ENCODE data around the gene B4GALT1. TPM values are rescaled to one million over a fixed set of nuclear protein-coding genes. Genes with fewer than 3 reads are reported as not detected.
A peak's percentile ranks its signal among the peaks of the same experiment; 100 is the strongest.

B4GALT1 gene
- total and polyA plus RNA-seq, 3 experiments from 2014 or later, result 38.0 to 41.6 (median 38.3) TPM

DNA sequence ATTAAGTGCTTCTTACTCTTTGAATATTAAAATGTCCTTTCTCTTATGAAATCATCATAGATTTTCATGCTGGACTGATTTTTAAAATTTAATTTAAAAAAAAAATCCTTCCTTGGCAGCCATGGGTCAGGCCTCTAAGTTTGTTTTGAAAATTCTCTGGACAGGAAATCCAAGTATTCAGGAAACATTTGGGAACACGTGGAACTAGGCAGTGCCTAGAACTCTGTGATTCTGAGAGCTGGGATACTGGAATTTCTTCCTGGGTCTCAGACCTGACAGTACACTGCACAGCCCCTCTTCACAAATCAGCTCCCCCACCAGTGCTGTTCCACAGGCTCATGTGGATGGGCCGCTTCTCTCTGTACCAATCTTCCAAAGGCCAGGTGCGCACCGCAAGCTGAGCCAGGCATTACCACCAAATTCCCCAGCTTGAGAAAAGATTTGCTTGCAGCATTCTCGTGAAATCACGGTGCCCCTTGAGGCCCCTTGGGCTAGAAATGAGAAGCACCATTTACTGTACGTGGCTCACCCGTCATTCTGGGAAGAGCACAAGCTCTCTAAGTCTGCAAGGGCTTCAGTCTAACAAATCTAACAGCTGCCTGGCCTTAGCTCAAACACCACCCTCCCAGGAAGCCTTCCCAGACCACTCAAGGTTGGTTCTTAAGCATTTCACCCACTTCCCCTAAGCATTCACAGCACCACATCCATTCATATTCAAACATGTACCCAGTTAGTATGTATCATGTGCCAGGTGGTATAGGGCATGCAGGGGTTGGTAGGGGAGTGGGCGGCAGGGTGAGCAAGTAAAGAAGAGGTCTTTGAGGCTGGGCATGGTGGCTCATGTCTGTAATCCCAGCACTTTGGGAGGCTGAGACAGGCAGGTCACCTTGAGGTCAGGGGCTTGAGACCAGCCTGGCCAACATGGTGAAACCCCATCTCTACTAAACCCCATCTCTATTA, 26.5 kb downstream of the B4GALT1 start:
- peaks cover 0 to 9% (median 4%) of the 10 kb centered on the region in 3 donors for H3K36me3 Mint-ChIP-seq
- ChIA-PET CTCF (interaction anchor here (0.8 to 2.0 kb wide), 4 partner anchors 8 to 29 kb away, joined by 3 to 8 read pairs (median 5); partner anchors contain the start of gene B4GALT1), POLR2A (interaction anchor here (1.6 to 2.5 kb wide), 3 partner anchors 13 to 27 kb away, joined by 5 to 8 read pairs (median 7); partner anchors contain the start of gene B4GALT1)
- H3K27me3 ChIP-seq (ENCODE audit: insufficient read depth, low read length, poor library complexity, severe bottlenecking), result no peaks in the 10 kb centered on the region
- peak overlapping the region; percentile 57 for H3K27ac ChIP-seq (ENCODE audit: low read depth, low read length)
- H3K9me3 Mint-ChIP-seq, result no peaks in the 10 kb centered on the region
- H3K27ac Mint-ChIP-seq, result peak overlapping the region; percentile 83 to 99 (median 98)
- H3K4me1 ChIP-seq (ENCODE audit: insufficient read depth, low read length), result peaks cover 100% of the 10 kb centered on the region
- no peak for DNase-seq
- H3K9me3 ChIP-seq (ENCODE audit: low read length), result no peaks in the 10 kb centered on the region
- no peaks in the 10 kb centered on the region for H3K36me3 ChIP-seq (ENCODE audit: insufficient read depth, low read length)
- H3K27me3 Mint-ChIP-seq, result peaks cover 0 to 1% of the 10 kb centered on the region in 2 donors
- H3K4me1 Mint-ChIP-seq, result peaks cover 94 to 98% (median 97%) of the 10 kb centered on the region in 3 donors
- no peak overlapping the region for H3K4me3 ChIP-seq (ENCODE audit: low read length)
- H3K4me3 Mint-ChIP-seq, result peak overlapping the region; percentile 73 to 92 (median 80)

DNA sequence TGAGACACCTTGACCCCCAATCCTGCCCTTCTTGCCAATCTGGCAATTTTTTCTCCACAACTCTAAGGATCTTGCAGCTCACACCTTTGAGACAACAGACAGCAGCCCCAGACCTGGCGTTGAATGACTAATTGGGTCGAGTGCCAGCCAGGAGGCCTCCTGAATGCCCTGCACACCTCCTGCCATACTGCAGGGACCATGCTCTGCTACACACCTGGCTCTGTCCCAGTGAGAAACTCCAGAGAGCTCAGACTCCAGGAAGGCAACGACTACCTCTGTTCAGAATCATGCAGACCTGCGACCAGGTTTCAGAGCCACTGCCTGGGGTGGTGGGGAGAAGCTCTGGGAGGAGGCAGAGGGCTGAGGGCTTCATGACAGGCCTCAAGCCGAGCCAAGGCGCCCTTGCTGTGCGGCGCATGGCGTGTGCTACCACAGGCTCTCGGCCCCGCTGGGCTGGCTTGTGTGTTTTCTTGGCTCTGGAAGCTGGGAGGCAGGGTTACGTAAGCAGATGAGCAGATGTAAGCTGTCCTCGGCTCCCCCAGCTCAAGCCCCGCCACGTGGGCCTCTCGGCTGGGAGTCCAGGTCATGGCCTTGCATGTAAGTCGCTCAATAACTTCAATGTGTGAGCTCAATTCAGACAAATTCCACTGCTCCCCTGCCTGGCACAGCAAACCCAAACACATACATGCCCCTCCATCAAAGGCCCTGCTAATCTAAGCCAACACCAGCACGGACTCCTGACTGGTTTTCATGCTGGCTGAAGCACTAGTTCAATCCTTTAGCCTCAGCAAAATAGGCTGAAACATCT, 27.5 kb downstream of the B4GALT1 start:
- no peaks in the 10 kb centered on the region for H3K9me3 Mint-ChIP-seq
- POLR2A ChIA-PET, result interaction anchor here (0.6 to 0.8 kb wide), 3 partner anchors 26 to 183 kb away, joined by 3 to 8 read pairs (median 5); no protein-coding TSS in a partner anchor
- H3K27me3 Mint-ChIP-seq, result peaks cover 0 to 1% of the 10 kb centered on the region in 2 donors
- CTCF ChIA-PET, result interaction anchor here (2.0 kb wide), 1 partner anchor 30 kb away, joined by 8 read pairs; no protein-coding TSS in a partner anchor
- Histone ChIP-seq H3K4me1 (ENCODE audit: insufficient read depth, low read length) (peaks cover 95% of the 10 kb centered on the region), H3K9me3 (ENCODE audit: low read length) (no peaks in the 10 kb centered on the region), H3K27ac (ENCODE audit: low read depth, low read length) (no peak overlapping the region), H3K27me3 (ENCODE audit: insufficient read depth, low read length, poor library complexity, severe bottlenecking) (no peaks in the 10 kb centered on the region), H3K36me3 (ENCODE audit: insufficient read depth, low read length) (peaks cover 4% of the 10 kb centered on the region), H3K4me3 (ENCODE audit: low read length) (no peak overlapping the region)
- H3K4me1 Mint-ChIP-seq, result peaks cover 94 to 97% (median 97%) of the 10 kb centered on the region in 3 donors
- DNase-seq, result no peak
- H3K4me3 Mint-ChIP-seq, result peak overlapping the region; percentile 62 to 89 (median 72)
- peak overlapping the region; percentile 84 to 99 (median 95) for H3K27ac Mint-ChIP-seq
- H3K36me3 Mint-ChIP-seq, result peaks cover 0 to 14% (median 4%) of the 10 kb centered on the region in 3 donors

DNA sequence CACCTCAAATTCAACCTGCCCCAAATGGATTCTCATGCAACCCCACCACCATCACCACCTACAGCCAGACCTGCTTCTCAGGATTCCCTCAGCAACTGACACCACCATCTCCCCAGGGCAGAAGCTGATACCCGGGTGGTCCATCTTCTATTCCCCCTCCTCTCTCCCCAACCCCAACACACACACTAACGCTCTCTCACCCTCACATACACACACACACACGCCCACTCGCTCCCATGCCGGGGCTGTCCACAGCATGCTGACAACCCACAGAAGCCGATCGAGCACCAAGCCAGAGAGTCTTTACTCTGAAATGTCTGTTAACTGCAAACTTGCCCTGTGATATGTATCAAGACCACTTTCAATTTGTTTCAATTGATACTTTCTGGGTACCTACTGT, 28.4 kb downstream of the B4GALT1 start:
- Mint-ChIP-seq H3K4me3 (peak overlapping the region; percentile 62 to 88 (median 72)), H3K27ac (peak overlapping the region; percentile 84 to 99 (median 95)), H3K36me3 (peaks cover 0 to 22% (median 4%) of the 10 kb centered on the region in 3 donors), H3K9me3 (no peaks in the 10 kb centered on the region), H3K27me3 (peaks cover 0 to 2% of the 10 kb centered on the region in 2 donors), H3K4me1 (peaks cover 89 to 94% (median 90%) of the 10 kb centered on the region in 3 donors)
- no peak for DNase-seq
- Histone ChIP-seq H3K4me1 (ENCODE audit: insufficient read depth, low read length) (peaks cover 87% of the 10 kb centered on the region), H3K27ac (ENCODE audit: low read depth, low read length) (peak overlapping the region; percentile 10), H3K27me3 (ENCODE audit: insufficient read depth, low read length, poor library complexity, severe bottlenecking) (no peaks in the 10 kb centered on the region), H3K4me3 (ENCODE audit: low read length) (peak overlapping the region; percentile 7), H3K9me3 (ENCODE audit: low read length) (no peaks in the 10 kb centered on the region), H3K36me3 (ENCODE audit: insufficient read depth, low read length) (peaks cover 6% of the 10 kb centered on the region)
- POLR2A ChIA-PET, result interaction anchor here (0.6 to 0.8 kb wide), 2 partner anchors 26 to 29 kb away, joined by 3 to 8 read pairs; no protein-coding TSS in a partner anchor
- CTCF ChIA-PET, result no interaction called here

GRCh38 chr9:33137781-33138264, 29.3 kb downstream of the B4GALT1 start:
- Mint-ChIP-seq H3K27ac (peak overlapping the region; percentile 84 to 99 (median 95)), H3K27me3 (peaks cover 0 to 3% of the 10 kb centered on the region in 2 donors), H3K9me3 (no peaks in the 10 kb centered on the region), H3K4me3 (peak overlapping the region; percentile 62 to 88 (median 72)), H3K4me1 (peaks cover 81 to 91% (median 87%) of the 10 kb centered on the region in 3 donors), H3K36me3 (peaks cover 5 to 31% (median 9%) of the 10 kb centered on the region in 3 donors)
- Histone ChIP-seq H3K36me3 (ENCODE audit: insufficient read depth, low read length) (peaks cover 12% of the 10 kb centered on the region), H3K27me3 (ENCODE audit: insufficient read depth, low read length, poor library complexity, severe bottlenecking) (no peaks in the 10 kb centered on the region), H3K4me3 (ENCODE audit: low read length) (no peak overlapping the region), H3K27ac (ENCODE audit: low read depth, low read length) (no peak overlapping the region), H3K4me1 (ENCODE audit: insufficient read depth, low read length) (peaks cover 77% of the 10 kb centered on the region), H3K9me3 (ENCODE audit: low read length) (no peaks in the 10 kb centered on the region)
- ChIA-PET CTCF (interaction anchor here (1.2 to 1.6 kb wide), 2 partner anchors 22 to 30 kb away, joined by 4 to 6 read pairs; partner anchors contain the start of gene B4GALT1), POLR2A (interaction anchor here (1.4 to 1.5 kb wide), 2 partner anchors 21 to 30 kb away, joined by 4 to 9 read pairs; partner anchors contain the start of gene B4GALT1)
- peak in 1 of 5 donors; percentile 37 for DNase-seq

GRCh38 chr9:33136721-33137670, 30.1 kb downstream of the B4GALT1 start:
- H3K27ac Mint-ChIP-seq, result peak overlapping the region; percentile 84 to 99 (median 95)
- H3K27ac ChIP-seq (ENCODE audit: low read depth, low read length), result no peak overlapping the region
- H3K4me1 Mint-ChIP-seq, result peaks cover 80 to 89% (median 84%) of the 10 kb centered on the region in 3 donors
- POLR2A ChIA-PET, result interaction anchor here (0.6 to 1.5 kb wide), 3 partner anchors 22 to 60 kb away, joined by 3 to 9 read pairs (median 4); partner anchors contain the start of genes B4GALT1 and SMU1
- H3K4me3 Mint-ChIP-seq, result peak overlapping the region; percentile 62 to 88 (median 72)
- no peaks in the 10 kb centered on the region for H3K27me3 ChIP-seq (ENCODE audit: insufficient read depth, low read length, poor library complexity, severe bottlenecking)
- H3K36me3 ChIP-seq (ENCODE audit: insufficient read depth, low read length), result peaks cover 19% of the 10 kb centered on the region
- no peak for DNase-seq
- H3K9me3 ChIP-seq (ENCODE audit: low read length), result no peaks in the 10 kb centered on the region
- peak overlapping the region; percentile 14 for H3K4me3 ChIP-seq (ENCODE audit: low read length)
- peaks cover 72% of the 10 kb centered on the region for H3K4me1 ChIP-seq (ENCODE audit: insufficient read depth, low read length)
- peaks cover 0 to 3% of the 10 kb centered on the region in 2 donors for H3K27me3 Mint-ChIP-seq
- H3K36me3 Mint-ChIP-seq, result peaks cover 8 to 37% (median 9%) of the 10 kb centered on the region in 3 donors
- no peaks in the 10 kb centered on the region for H3K9me3 Mint-ChIP-seq
- CTCF ChIA-PET, result interaction anchor here (0.8 to 1.6 kb wide), 4 partner anchors 10 to 34 kb away, joined by 4 to 6 read pairs (median 4); partner anchors contain the start of gene B4GALT1

GRCh38 chr9:33135470-33135958, 31.6 kb downstream of the B4GALT1 start:
- Mint-ChIP-seq H3K4me3 (peak overlapping the region in 5 of 7 donors; percentile 33 to 84 (median 76)), H3K4me1 (peaks cover 80 to 89% (median 84%) of the 10 kb centered on the region in 3 donors), H3K27me3 (peaks cover 0 to 7% of the 10 kb centered on the region in 2 donors), H3K36me3 (peaks cover 6 to 50% (median 17%) of the 10 kb centered on the region in 3 donors), H3K9me3 (no peaks in the 10 kb centered on the region), H3K27ac (peak overlapping the region in 7 of 8 donors; percentile 16 to 99 (median 94))
- ChIA-PET CTCF (interaction anchor here (1.0 to 1.6 kb wide), 2 partner anchors 8 to 35 kb away, joined by 3 to 5 read pairs; no protein-coding TSS in a partner anchor), POLR2A (no interaction called here)
- H3K27ac ChIP-seq (ENCODE audit: low read depth, low read length), result no peak overlapping the region
- no peak overlapping the region for H3K4me3 ChIP-seq (ENCODE audit: low read length)
- H3K27me3 ChIP-seq (ENCODE audit: insufficient read depth, low read length, poor library complexity, severe bottlenecking), result no peaks in the 10 kb centered on the region
- peaks cover 19% of the 10 kb centered on the region for H3K36me3 ChIP-seq (ENCODE audit: insufficient read depth, low read length)
- H3K9me3 ChIP-seq (ENCODE audit: low read length), result no peaks in the 10 kb centered on the region
- H3K4me1 ChIP-seq (ENCODE audit: insufficient read depth, low read length), result peaks cover 72% of the 10 kb centered on the region
- no peak for DNase-seq
